Measurements from ENCODE around the gene NSG2.

NSG2 gene

GRCh38 chr5:174045470-174046025 lies at the start of gene NSG2:
Gene NSG2, plus strand, starts transcription at chr5:174045706. Its CDS starts 1,050 bp downstream, at chr5:174046756.
- H3K27ac ChIP-seq, result no peak within 1 kb of the TSS
- no peaks in the 10 kb centered on the region for H3K27me3 ChIP-seq (replicated peaks)
- in situ Hi-C loops (cut with HindIII; ENCODE audit: low pct_ligation_motif_present, low sequenced_read_pairs), result no loop called here
- H3K4me3 ChIP-seq (ENCODE audit: low read depth, low read length), result no peak within 1 kb of the TSS
- H3K36me3 ChIP-seq (replicated peaks), result no peaks in the 10 kb centered on the region
- TF ChIP-seq CTCF (IDR thresholded peaks at IDR 0.05; ENCODE audit: low read depth, low read length, missing control alignments), result peak; percentile 59
- DNase-seq, result peak; percentile 89

- TF ChIP-seq CTCF (IDR thresholded peaks at IDR 0.05; ENCODE audit: low read depth, low read length, missing control alignments), result no peak
- in situ Hi-C loops (cut with HindIII; ENCODE audit: low pct_ligation_motif_present, low sequenced_read_pairs), result no loop called here
- no peaks in the 10 kb centered on the region for H3K27me3 ChIP-seq (replicated peaks)
- no peaks in the 10 kb centered on the region for H3K36me3 ChIP-seq (replicated peaks)
- no peak overlapping the region for H3K27ac ChIP-seq
- H3K4me3 ChIP-seq (ENCODE audit: low read depth, low read length), result no peak overlapping the region
- no peak for DNase-seq
Measured at GRCh38 chr5:173997331-173997730, 48.2 kb upstream of the NSG2 start.

GRCh38 chr5:173998531-173998930 lies 47.0 kb upstream of the NSG2 start:
- no peak overlapping the region for H3K4me3 ChIP-seq (ENCODE audit: low read depth, low read length)
- H3K27ac ChIP-seq, result no peak overlapping the region
- no peak for TF ChIP-seq CTCF (IDR thresholded peaks at IDR 0.05; ENCODE audit: low read depth, low read length, missing control alignments)
- H3K27me3 ChIP-seq (replicated peaks), result no peaks in the 10 kb centered on the region
- in situ Hi-C loops (cut with HindIII; ENCODE audit: low pct_ligation_motif_present, low sequenced_read_pairs), result no loop called here
- H3K36me3 ChIP-seq (replicated peaks), result no peaks in the 10 kb centered on the region
- DNase-seq, result no peak

- H3K36me3 ChIP-seq (replicated peaks), result no peaks in the 10 kb centered on the region
- DNase-seq, result no peak
- no peak for TF ChIP-seq CTCF (IDR thresholded peaks at IDR 0.05; ENCODE audit: low read depth, low read length, missing control alignments)
- in situ Hi-C loops (cut with HindIII; ENCODE audit: low pct_ligation_motif_present, low sequenced_read_pairs), result no loop called here
- H3K4me3 ChIP-seq (ENCODE audit: low read depth, low read length), result no peak overlapping the region
- H3K27ac ChIP-seq, result no peak overlapping the region
- H3K27me3 ChIP-seq (replicated peaks), result no peaks in the 10 kb centered on the region
Measured at GRCh38 chr5:174000076-174000475, 45.4 kb upstream of the NSG2 start.

DNA sequence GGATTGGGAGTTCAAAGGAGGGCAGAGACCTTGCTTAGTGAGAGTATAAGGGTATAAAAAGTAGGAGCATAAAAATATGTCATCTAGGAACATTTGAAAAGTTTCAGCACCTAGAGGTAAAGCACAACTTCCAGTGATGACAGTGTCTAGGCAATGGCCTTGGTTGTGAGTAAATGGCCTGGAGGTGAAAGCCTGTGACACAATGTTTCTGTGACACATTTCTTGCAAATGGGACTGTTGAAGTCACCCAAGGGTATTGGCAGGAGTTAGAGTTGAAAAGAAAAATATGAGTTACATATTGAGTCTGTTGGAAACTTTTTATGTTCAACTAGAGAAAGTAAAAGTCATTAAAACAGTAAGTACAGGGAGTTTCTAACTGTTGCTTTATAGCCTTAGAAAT lies 41.7 kb upstream of the NSG2 start:
- H3K27ac ChIP-seq, result no peak overlapping the region
- no peaks in the 10 kb centered on the region for H3K27me3 ChIP-seq (replicated peaks)
- TF ChIP-seq CTCF (IDR thresholded peaks at IDR 0.05; ENCODE audit: low read depth, low read length, missing control alignments), result no peak
- H3K36me3 ChIP-seq (replicated peaks), result no peaks in the 10 kb centered on the region
- in situ Hi-C loops (cut with HindIII; ENCODE audit: low pct_ligation_motif_present, low sequenced_read_pairs), result no loop called here
- no peak overlapping the region for H3K4me3 ChIP-seq (ENCODE audit: low read depth, low read length)
- no peak for DNase-seq

- no peak for TF ChIP-seq CTCF (IDR thresholded peaks at IDR 0.05; ENCODE audit: low read depth, low read length, missing control alignments)
- Histone ChIP-seq H3K27ac (no peak overlapping the region), H3K36me3 (replicated peaks) (no peaks in the 10 kb centered on the region), H3K27me3 (replicated peaks) (no peaks in the 10 kb centered on the region), H3K4me3 (ENCODE audit: low read depth, low read length) (no peak overlapping the region)
- no peak for DNase-seq
- in situ Hi-C loops (cut with HindIII; ENCODE audit: low pct_ligation_motif_present, low sequenced_read_pairs), result no loop called here
Measured at GRCh38 chr5:174008922-174009321, 36.6 kb upstream of the NSG2 start.

Data from brain microvascular endothelial cell (primary cell).